ENCODE measurements around the gene CREBBP. TPM values are rescaled to one million over a fixed set of nuclear protein-coding genes. Genes with fewer than 3 reads are reported as not detected.

CREBBP gene
- total and polyA plus RNA-seq, 4 donors = 16.0 to 155 (median 36.1) TPM

GRCh38 chr16:3737181-3737580 lies 143.3 kb downstream of the CREBBP start:
- Histone ChIP-seq H3K36me3 (ENCODE audit: control insufficient read depth in 4 of 4, insufficient read depth in 4 of 4, low read length in 4 of 4) (peaks cover 33 to 61% (median 57%) of the 10 kb centered on the region in 4 donors), H3K9me3 (ENCODE audit: control insufficient read depth in 4 of 4, insufficient read depth in 3 of 4, low read length in 3 of 4) (no peaks in the 10 kb centered on the region), H3K4me3 (no peak overlapping the region), H3K27ac (ENCODE audit: low read depth in 1 of 2, low read length in 1 of 2) (no peak overlapping the region), H3K9ac (ENCODE audit: insufficient read depth in 1 of 2, low read length in 2 of 2) (no peak overlapping the region), H3K27me3 (ENCODE audit: control insufficient read depth in 3 of 3, insufficient read depth in 3 of 3, low read length in 2 of 3) (no peaks in the 10 kb centered on the region), H3K4me1 (ENCODE audit: control insufficient read depth in 5 of 5, insufficient read depth in 5 of 5, low read length in 5 of 5) (no peaks in the 10 kb centered on the region)
- no peak for ATAC-seq (ENCODE audit: insufficient read depth, low FRiP score)
- TF ChIP-seq CTCF (IDR thresholded peaks at IDR 0.05; ENCODE audit: control extremely low read depth, extremely low read depth) = no peak
- no peak for DNase-seq
- WGBS, 2 donors = 91 to 96% methylated on average over 8 of the region's 8 CpGs

- no peak overlapping the region for H3K27ac ChIP-seq (ENCODE audit: low read depth in 1 of 2, low read length in 1 of 2)
- H3K9ac ChIP-seq (ENCODE audit: insufficient read depth in 1 of 2, low read length in 2 of 2) = no peak overlapping the region
- ATAC-seq (ENCODE audit: insufficient read depth, low FRiP score) (no peak), DNase-seq (no peak)
- TF ChIP-seq CTCF (IDR thresholded peaks at IDR 0.05; ENCODE audit: control extremely low read depth, extremely low read depth) = no peak
- peaks cover 34 to 70% (median 62%) of the 10 kb centered on the region in 4 donors for H3K36me3 ChIP-seq (ENCODE audit: control insufficient read depth in 4 of 4, insufficient read depth in 4 of 4, low read length in 4 of 4)
- H3K4me1 ChIP-seq (ENCODE audit: control insufficient read depth in 5 of 5, insufficient read depth in 5 of 5, low read length in 5 of 5) = no peaks in the 10 kb centered on the region
- H3K27me3 ChIP-seq (ENCODE audit: control insufficient read depth in 3 of 3, insufficient read depth in 3 of 3, low read length in 2 of 3) = no peaks in the 10 kb centered on the region
- 94 to 99% methylated on average over 6 of the region's 6 CpGs for WGBS, 2 donors
- no peaks in the 10 kb centered on the region for H3K9me3 ChIP-seq (ENCODE audit: control insufficient read depth in 4 of 4, insufficient read depth in 3 of 4, low read length in 3 of 4)
- H3K4me3 ChIP-seq = no peak overlapping the region
Measured at GRCh38 chr16:3736116-3736515, 144.4 kb downstream of the CREBBP start.

GRCh38 chr16:3735541-3735940 lies 145.0 kb downstream of the CREBBP start:
- no peak for TF ChIP-seq CTCF (IDR thresholded peaks at IDR 0.05; ENCODE audit: control extremely low read depth, extremely low read depth)
- no peaks in the 10 kb centered on the region for H3K4me1 ChIP-seq (ENCODE audit: control insufficient read depth in 5 of 5, insufficient read depth in 5 of 5, low read length in 5 of 5)
- WGBS, 2 donors = 98% methylated on average over 13 of the region's 13 CpGs
- no peak overlapping the region for H3K4me3 ChIP-seq
- DNase-seq (no peak), ATAC-seq (ENCODE audit: insufficient read depth, low FRiP score) (no peak)
- H3K27me3 ChIP-seq (ENCODE audit: control insufficient read depth in 3 of 3, insufficient read depth in 3 of 3, low read length in 2 of 3) = no peaks in the 10 kb centered on the region
- H3K27ac ChIP-seq (ENCODE audit: low read depth in 1 of 2, low read length in 1 of 2) = no peak overlapping the region
- peaks cover 36 to 74% (median 63%) of the 10 kb centered on the region in 4 donors for H3K36me3 ChIP-seq (ENCODE audit: control insufficient read depth in 4 of 4, insufficient read depth in 4 of 4, low read length in 4 of 4)
- H3K9ac ChIP-seq (ENCODE audit: insufficient read depth in 1 of 2, low read length in 2 of 2) = no peak overlapping the region
- H3K9me3 ChIP-seq (ENCODE audit: control insufficient read depth in 4 of 4, insufficient read depth in 3 of 4, low read length in 3 of 4) = no peaks in the 10 kb centered on the region

- no peak overlapping the region for H3K9ac ChIP-seq (ENCODE audit: insufficient read depth in 1 of 2, low read length in 2 of 2)
- no peaks in the 10 kb centered on the region for H3K4me1 ChIP-seq (ENCODE audit: control insufficient read depth in 5 of 5, insufficient read depth in 5 of 5, low read length in 5 of 5)
- no peak overlapping the region for H3K4me3 ChIP-seq
- H3K9me3 ChIP-seq (ENCODE audit: control insufficient read depth in 4 of 4, insufficient read depth in 3 of 4, low read length in 3 of 4) = no peaks in the 10 kb centered on the region
- DNase-seq (no peak), ATAC-seq (ENCODE audit: insufficient read depth, low FRiP score) (no peak)
- H3K27ac ChIP-seq (ENCODE audit: low read depth in 1 of 2, low read length in 1 of 2) = no peak overlapping the region
- 96% methylated on average over 25 of the region's 25 CpGs for WGBS, 2 donors
- H3K36me3 ChIP-seq (ENCODE audit: control insufficient read depth in 4 of 4, insufficient read depth in 4 of 4, low read length in 4 of 4) = peaks cover 34 to 80% (median 62%) of the 10 kb centered on the region in 4 donors
- TF ChIP-seq CTCF (IDR thresholded peaks at IDR 0.05; ENCODE audit: control extremely low read depth, extremely low read depth) = no peak
- no peaks in the 10 kb centered on the region for H3K27me3 ChIP-seq (ENCODE audit: control insufficient read depth in 3 of 3, insufficient read depth in 3 of 3, low read length in 2 of 3)
Measured at GRCh38 chr16:3734758-3735221, 145.7 kb downstream of the CREBBP start.

All from lung (tissue), 12 donors.